Fibroblast of lung (primary cell): Measurements from ENCODE around the gene XRCC4. TPM values are rescaled to one million over a fixed set of nuclear protein-coding genes. Genes with fewer than 3 reads are reported as not detected.

Experiments used
- DNase-seq, 2 donors: peaks; one replicate each; pipeline versions ENCODE4 v3.0.0 to v3.0.0-alpha.2; 2010; ENCODE audit warnings: low read depth in 2 of 2
- H2AFZ ChIP-seq: 2 replicates; pipeline ENCODE4 v1.5.1; 2012; ENCODE audit warnings: low read length, control low read depth, inconsistent platforms
- H3K27ac ChIP-seq: 2 replicates; pipeline ENCODE4 v1.5.1; 2011; ENCODE audit warnings: low read length, control low read depth; ENCODE audit not compliant: insufficient read depth
- H3K27me3 ChIP-seq: 2 replicates; pipeline ENCODE4 v1.5.1; 2011; ENCODE audit warnings: mild to moderate bottlenecking, low read length; ENCODE audit not compliant: control insufficient read depth, insufficient read depth
- H3K36me3 ChIP-seq: 2 replicates; pipeline ENCODE4 v1.5.1; 2011; ENCODE audit warnings: low read length; ENCODE audit not compliant: control insufficient read depth, insufficient read depth
- H3K4me1 ChIP-seq: 2 replicates; pipeline ENCODE4 v1.5.1; 2011; ENCODE audit warnings: low read length; ENCODE audit not compliant: control insufficient read depth, insufficient read depth; ENCODE audit errors: extremely low read depth
- H3K4me2 ChIP-seq: 2 replicates; pipeline ENCODE4 v1.5.1; 2011; ENCODE audit warnings: low read length, control low read depth; ENCODE audit not compliant: insufficient read depth; ENCODE audit errors: extremely low read depth
- H3K4me3 ChIP-seq, 4 experiments: fragments of 200-600 bp in 1 of 4; sonication (generic) in 1 of 4; replicated peaks in 1 of 4; 2 replicates each; pipeline ENCODE4 v1.5.1; 2011 to 2016; ENCODE audit warnings: low read length in 4 of 4, low read depth in 3 of 4, mild to moderate bottlenecking in 3 of 4, control low read depth in 2 of 4, inconsistent platforms in 1 of 4, mixed read lengths in 1 of 4; ENCODE audit not compliant: insufficient read depth in 1 of 4; ENCODE audit errors: control extremely low read depth in 1 of 4
- H3K79me2 ChIP-seq: 2 replicates; pipeline ENCODE4 v1.5.1; 2012; ENCODE audit warnings: mild to moderate bottlenecking, low read length, inconsistent platforms; ENCODE audit not compliant: control insufficient read depth, insufficient read depth
- H3K9ac ChIP-seq: 2 replicates; pipeline ENCODE4 v1.5.1; 2011; ENCODE audit warnings: mild to moderate bottlenecking, low read length, control low read depth; ENCODE audit not compliant: insufficient read depth
- H3K9me3 ChIP-seq: 2 replicates; pipeline ENCODE4 v1.5.1; 2012; ENCODE audit warnings: low read depth, low read length; ENCODE audit not compliant: control insufficient read depth, insufficient read depth
- H4K20me1 ChIP-seq: 2 replicates; pipeline ENCODE4 v1.5.1; 2011; ENCODE audit warnings: low read length; ENCODE audit not compliant: control insufficient read depth, insufficient read depth; ENCODE audit errors: extremely low read depth
- CTCF ChIP-seq, 2 donors: IDR thresholded peaks in 1 of 2; conservative IDR thresholded peaks in 1 of 2; 1 replicate in 1 of 2; 2 replicates in 1 of 2; pipeline ENCODE4 v1.5.1; 2011 to 2012; ENCODE audit warnings: low read length in 2 of 2, control low read depth in 1 of 2, inconsistent platforms in 1 of 2, low read depth in 1 of 2, mild to moderate bottlenecking in 1 of 2
- EZH2 ChIP-seq: IDR thresholded peaks from 2 replicates; pipeline ENCODE4 v1.5.1; 2012; ENCODE audit warnings: low read length, control low read depth, mild to moderate bottlenecking; ENCODE audit errors: missing control alignments
- polyA plus RNA-seq, 2 donors: library from polyadenylated mRNA; depleted of rRNA in 1 of 2; stranded (reverse) in 1 of 2; unstranded in 1 of 2; fragments of >200 nt; gene quantifications; 2 replicates each; pipeline ENCODE4 v1.2.1, GENCODE V29; 2011 to 2012; ENCODE audit warnings: missing spikeins in 1 of 2
- total RNA-seq: library from RNA; depleted of rRNA; stranded (reverse); fragments of >200 nt; gene quantifications from 2 replicates; pipeline ENCODE4 v1.2.1, GENCODE V29; 2014

XRCC4 gene
- total and polyA plus RNA-seq, 2 donors (not counting 1 experiment from before 2014, with no cell fraction given): 7.5 to 7.6 TPM

- H2AFZ ChIP-seq: no peak overlapping the region
- H3K9me3 ChIP-seq: no peaks in the 10 kb centered on the region
- H3K4me2 ChIP-seq: no peak overlapping the region
- DNase-seq: no peak
- H3K27me3 ChIP-seq: no peaks in the 10 kb centered on the region
- no peak for TF ChIP-seq EZH2
- no peaks in the 10 kb centered on the region for H3K4me1 ChIP-seq
- no peaks in the 10 kb centered on the region for H4K20me1 ChIP-seq
- no peaks in the 10 kb centered on the region for H3K36me3 ChIP-seq
- H3K9ac ChIP-seq: no peak overlapping the region
- no peaks in the 10 kb centered on the region for H3K79me2 ChIP-seq
- H3K27ac ChIP-seq: no peak overlapping the region
- no peak overlapping the region for H3K4me3 ChIP-seq
Measured at GRCh38 chr5:83343299-83343698, 266.0 kb downstream of the XRCC4 start.

DNA sequence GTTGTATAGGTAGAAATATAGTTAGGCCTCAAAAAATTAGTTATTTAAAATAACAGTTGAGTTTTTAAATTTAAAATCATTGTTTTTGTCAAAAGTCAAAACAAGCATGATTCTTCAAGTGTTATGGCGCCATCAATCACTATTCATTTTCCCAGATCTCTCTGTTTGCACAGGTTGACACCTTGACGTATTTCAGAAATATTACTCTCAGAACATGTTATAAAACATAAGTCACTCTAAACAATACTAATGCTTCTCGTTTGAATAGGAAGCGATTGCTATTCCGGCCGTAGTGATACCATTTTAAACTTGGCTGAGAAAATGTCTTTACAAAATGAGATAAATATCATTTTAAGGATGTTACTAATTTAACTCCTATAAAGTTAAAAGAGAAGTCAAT is 268.1 kb downstream of the XRCC4 start:
- Histone ChIP-seq H3K27ac (no peak overlapping the region), H3K4me1 (no peaks in the 10 kb centered on the region), H3K79me2 (no peaks in the 10 kb centered on the region), H3K27me3 (no peaks in the 10 kb centered on the region), H3K36me3 (no peaks in the 10 kb centered on the region), H4K20me1 (no peaks in the 10 kb centered on the region), H2AFZ (no peak overlapping the region), H3K9me3 (no peaks in the 10 kb centered on the region), H3K4me2 (no peak overlapping the region), H3K9ac (no peak overlapping the region), H3K4me3 (no peak overlapping the region)
- TF ChIP-seq CTCF (conservative IDR thresholded peaks at IDR 0.05 in 1 of 2, IDR thresholded peaks at IDR 0.05 in 1 of 2; ENCODE audit: low read depth in 1 of 2, low read length in 2 of 2) (no peak), EZH2 (no peak)
- DNase-seq: no peak

DNA sequence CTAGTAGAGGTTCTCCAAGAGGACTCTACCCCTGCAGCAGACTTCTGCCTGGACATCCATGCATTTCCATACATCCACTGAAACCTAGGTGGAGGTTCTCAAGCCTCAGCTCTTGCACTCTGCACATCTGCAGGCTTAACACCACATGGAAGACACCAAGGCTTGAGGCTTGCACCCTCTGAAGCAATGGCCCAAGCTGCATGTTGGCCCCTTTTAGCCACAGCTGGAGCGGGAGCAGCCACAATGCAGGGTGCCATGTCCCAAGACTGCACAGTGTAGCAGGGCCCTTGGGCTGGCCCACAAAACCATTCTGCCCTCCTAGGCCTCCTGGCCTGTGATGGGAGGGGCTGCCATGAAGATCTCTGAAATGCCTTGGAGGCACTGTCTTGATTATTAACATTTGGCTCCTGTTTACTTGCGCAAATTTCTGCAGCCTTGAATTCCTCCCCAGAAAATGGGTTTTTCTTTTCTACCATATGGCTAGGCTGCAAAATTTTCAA is 271.0 kb downstream of the XRCC4 start:
- H4K20me1 ChIP-seq: no peaks in the 10 kb centered on the region
- H3K4me3 ChIP-seq: no peak overlapping the region
- no peaks in the 10 kb centered on the region for H3K79me2 ChIP-seq
- no peak overlapping the region for H3K4me2 ChIP-seq
- no peak overlapping the region for H3K27ac ChIP-seq
- H3K36me3 ChIP-seq: no peaks in the 10 kb centered on the region
- DNase-seq: no peak
- no peaks in the 10 kb centered on the region for H3K4me1 ChIP-seq
- H3K27me3 ChIP-seq: no peaks in the 10 kb centered on the region
- H2AFZ ChIP-seq: no peak overlapping the region
- TF ChIP-seq CTCF (conservative IDR thresholded peaks at IDR 0.05 in 1 of 2, IDR thresholded peaks at IDR 0.05 in 1 of 2; ENCODE audit: low read depth in 1 of 2, low read length in 2 of 2) (no peak), EZH2 (no peak)
- H3K9me3 ChIP-seq: no peaks in the 10 kb centered on the region
- no peak overlapping the region for H3K9ac ChIP-seq
